Keratinocyte (primary cell): ENCODE results near the gene NHSL2. TPM values are rescaled to one million over a fixed set of nuclear protein-coding genes. Genes with fewer than 3 reads are reported as not detected.
A peak's percentile ranks its signal among the peaks of the same experiment; 100 is the strongest.

Source experiments
- DNase-seq: peaks from one replicate; pipeline ENCODE4 v3.0.0-alpha.2; 2011; ENCODE audit warnings: low read depth, missing footprints, low spot score
- FAIRE-seq: peaks from 2 replicates; lab custom pipeline; 2011; peaks lifted over from hg19 to GRCh38; lab: Jason Lieb, UNC
- H2AFZ ChIP-seq: 2 replicates; pipeline ENCODE4 v1.6.0; 2012; ENCODE audit warnings: low read length, control low read depth, inconsistent platforms; ENCODE audit not compliant: control insufficient read depth
- H3K27ac ChIP-seq: 2 replicates; pipeline ENCODE4 v1.5.1; 2011; ENCODE audit warnings: low read length; ENCODE audit not compliant: control insufficient read depth, insufficient read depth
- H3K27me3 ChIP-seq: 3 replicates; pipeline ENCODE4 v1.6.0; 2011; ENCODE audit warnings: low read length; ENCODE audit not compliant: control insufficient read depth, insufficient read depth; ENCODE audit errors: extremely low read depth
- H3K36me3 ChIP-seq, 2 experiments: 2 replicates in 1 of 2; 3 replicates in 1 of 2; pipeline ENCODE4 v1.5.1; 2011; ENCODE audit warnings: low read length in 2 of 2, mild to moderate bottlenecking in 1 of 2; ENCODE audit not compliant: control insufficient read depth in 2 of 2, insufficient read depth in 2 of 2; ENCODE audit errors: extremely low read depth in 1 of 2
- H3K4me1 ChIP-seq: 3 replicates; pipeline ENCODE4 v1.5.1; 2011; ENCODE audit warnings: low read length; ENCODE audit not compliant: control insufficient read depth, insufficient read depth; ENCODE audit errors: extremely low read depth
- H3K4me2 ChIP-seq: 3 replicates; pipeline ENCODE4 v1.6.0; 2011; ENCODE audit warnings: low read depth, low read length; ENCODE audit not compliant: control insufficient read depth, insufficient read depth; ENCODE audit errors: extremely low read depth
- H3K4me3 ChIP-seq, 3 experiments: fragments of 200-600 bp in 1 of 3; sonication (generic) in 1 of 3; 2 replicates in 2 of 3; 3 replicates in 1 of 3; pipeline ENCODE4 v1.5.1; 2011 to 2016; ENCODE audit warnings: low read length in 3 of 3, mild to moderate bottlenecking in 3 of 3, control low read depth in 2 of 3, inconsistent platforms in 1 of 3, low read depth in 1 of 3, mixed read lengths in 1 of 3, mixed run types in 1 of 3, moderate library complexity in 1 of 3; ENCODE audit not compliant: control insufficient read depth in 2 of 3, insufficient read depth in 2 of 3; ENCODE audit errors: extremely low read depth in 1 of 3
- H3K79me2 ChIP-seq: 2 replicates; pipeline ENCODE4 v1.6.0; 2012; ENCODE audit warnings: low read length; ENCODE audit not compliant: control insufficient read depth, insufficient read depth
- H3K9ac ChIP-seq: 3 replicates; pipeline ENCODE4 v1.6.0; 2011; ENCODE audit warnings: low read length; ENCODE audit not compliant: control insufficient read depth, insufficient read depth; ENCODE audit errors: extremely low read depth
- H3K9me1 ChIP-seq: 3 replicates; pipeline ENCODE4 v1.6.0; 2011; ENCODE audit warnings: low read length; ENCODE audit not compliant: control insufficient read depth, insufficient read depth; ENCODE audit errors: extremely low read depth
- H3K9me3 ChIP-seq: 2 replicates; pipeline ENCODE4 v1.5.1; 2012; ENCODE audit warnings: low read depth, low read length; ENCODE audit not compliant: control insufficient read depth
- H4K20me1 ChIP-seq: 3 replicates; pipeline ENCODE4 v1.6.0; 2011; ENCODE audit warnings: low read length; ENCODE audit not compliant: control insufficient read depth, insufficient read depth; ENCODE audit errors: extremely low read depth
- CTCF ChIP-seq, 3 experiments: IDR thresholded peaks in 1 of 3; conservative IDR thresholded peaks in 1 of 3; optimal IDR thresholded peaks in 1 of 3; 2 replicates in 2 of 3; 3 replicates in 1 of 3; pipeline versions ENCODE3 to v1.5.1; 2011; ENCODE audit warnings: low read length in 3 of 3, mild to moderate bottlenecking in 3 of 3, moderate library complexity in 2 of 3, control low read depth in 1 of 3, inconsistent platforms in 1 of 3; ENCODE audit not compliant: insufficient read depth in 2 of 3; ENCODE audit errors: extremely low read depth in 1 of 3
- EZH2 ChIP-seq: IDR thresholded peaks from one replicate; pipeline ENCODE4 v1.6.1; 2012; ENCODE audit warnings: inconsistent platforms, mild to moderate bottlenecking, low read length, moderate library complexity
- dilution Hi-C: fragments of 300-500 bp; cut with MboI; formaldehyde crosslinking; loops from one replicate; pipeline ENCODE4 v1.7.0; 2020; ENCODE audit warnings: low sequenced_read_pairs; ENCODE audit not compliant: extremely low pct_ligation_motif_present
- polyA plus RNA-seq, 5 experiments: library from polyadenylated mRNA; depleted of rRNA in 3 of 5; stranded (reverse) in 3 of 5; stranded (forward) in 1 of 5; unstranded in 1 of 5; fragments of >200 nt; gene quantifications; 1 replicate in 1 of 5; 2 replicates in 3 of 5; 3 replicates in 1 of 5; pipeline versions ENCODE4 v1.2.1 to v1.2.3, GENCODE V29; 2011 to 2012; ENCODE audit warnings: missing spikeins in 2 of 5, low read depth in 1 of 5, low replicate concordance in 1 of 5

The NHSL2 gene
- polyA plus RNA-seq, 1 donor (not counting 4 experiments of a cell fraction or from before 2014, with no cell fraction given), result 0.04 TPM

GRCh38 chrX:72021975-72022374 is 111.3 kb downstream of the NHSL2 start:
- Histone ChIP-seq H3K27ac (no peak overlapping the region), H2AFZ (no peak overlapping the region), H3K4me2 (no peak overlapping the region), H3K4me1 (no peaks in the 10 kb centered on the region), H3K79me2 (no peaks in the 10 kb centered on the region), H3K27me3 (peaks cover 31% of the 10 kb centered on the region), H4K20me1 (no peaks in the 10 kb centered on the region), H3K9ac (no peak overlapping the region), H3K9me1 (no peaks in the 10 kb centered on the region), H3K4me3 (no peak overlapping the region), H3K9me3 (no peaks in the 10 kb centered on the region), H3K36me3 (no peaks in the 10 kb centered on the region)
- TF ChIP-seq CTCF (optimal IDR thresholded peaks at IDR 0.05 in 1 of 3, IDR thresholded peaks at IDR 0.05 in 1 of 3, conservative IDR thresholded peaks at IDR 0.05 in 1 of 3; ENCODE audit: extremely low read depth in 1 of 3, insufficient read depth in 2 of 3, low read length in 3 of 3) (peak; percentile 42 to 56 (median 42)), EZH2 (no peak)
- no peak for DNase-seq
- dilution Hi-C loops, result no loop called here
- no peak for FAIRE-seq

GRCh38 chrX:72023071-72023470 is 112.4 kb downstream of the NHSL2 start:
- Histone ChIP-seq H3K9me1 (no peaks in the 10 kb centered on the region), H2AFZ (no peak overlapping the region), H3K9me3 (no peaks in the 10 kb centered on the region), H3K9ac (no peak overlapping the region), H3K27me3 (peaks cover 30% of the 10 kb centered on the region), H3K27ac (no peak overlapping the region), H3K36me3 (no peaks in the 10 kb centered on the region), H3K4me1 (no peaks in the 10 kb centered on the region), H3K79me2 (no peaks in the 10 kb centered on the region), H3K4me3 (no peak overlapping the region), H3K4me2 (no peak overlapping the region), H4K20me1 (no peaks in the 10 kb centered on the region)
- DNase-seq (no peak), FAIRE-seq (no peak)
- dilution Hi-C loops, result no loop called here
- no peak for TF ChIP-seq EZH2
- TF ChIP-seq CTCF (optimal IDR thresholded peaks at IDR 0.05 in 1 of 3, IDR thresholded peaks at IDR 0.05 in 1 of 3, conservative IDR thresholded peaks at IDR 0.05 in 1 of 3; ENCODE audit: extremely low read depth in 1 of 3, insufficient read depth in 2 of 3, low read length in 3 of 3), result no peak
